ENCODE data around the gene RCBTB2.

RCBTB2 gene

GRCh38 chr13:48570216-48570828 lies 37.4 kb upstream of the RCBTB2 start:
- no peak overlapping the region for H3K4me3 ChIP-seq (ENCODE audit: low read depth, low read length)
- DNase-seq (ENCODE audit: low read depth) = peak; percentile 43
- no peak for TF ChIP-seq CTCF (IDR thresholded peaks at IDR 0.05; ENCODE audit: insufficient read depth, low read depth, low read length, missing control alignments)

- no peak overlapping the region for H3K4me3 ChIP-seq (ENCODE audit: low read depth, low read length)
- no peak for TF ChIP-seq CTCF (IDR thresholded peaks at IDR 0.05; ENCODE audit: insufficient read depth, low read depth, low read length, missing control alignments)
- no peak for DNase-seq (ENCODE audit: low read depth)
These were observed 36.3 kb upstream of the RCBTB2 start for GRCh38 chr13:48569104-48569666.

GRCh38 chr13:48568370-48569103 lies 35.7 kb upstream of the RCBTB2 start:
- no peak for DNase-seq (ENCODE audit: low read depth)
- H3K4me3 ChIP-seq (ENCODE audit: low read depth, low read length) = no peak overlapping the region
- no peak for TF ChIP-seq CTCF (IDR thresholded peaks at IDR 0.05; ENCODE audit: insufficient read depth, low read depth, low read length, missing control alignments)

- no peak overlapping the region for H3K4me3 ChIP-seq (ENCODE audit: low read depth, low read length)
- TF ChIP-seq CTCF (IDR thresholded peaks at IDR 0.05; ENCODE audit: insufficient read depth, low read depth, low read length, missing control alignments) = no peak
- no peak for DNase-seq (ENCODE audit: low read depth)
These were observed 34.9 kb upstream of the RCBTB2 start for GRCh38 chr13:48567515-48568369.

- no peak for DNase-seq (ENCODE audit: low read depth)
- TF ChIP-seq CTCF (IDR thresholded peaks at IDR 0.05; ENCODE audit: insufficient read depth, low read depth, low read length, missing control alignments) = no peak
- no peak overlapping the region for H3K4me3 ChIP-seq (ENCODE audit: low read depth, low read length)
These were observed 31.2 kb upstream of the RCBTB2 start for GRCh38 chr13:48564056-48564455.

GRCh38 chr13:48563626-48564025 lies 30.7 kb upstream of the RCBTB2 start:
- H3K4me3 ChIP-seq (ENCODE audit: low read depth, low read length) = no peak overlapping the region
- TF ChIP-seq CTCF (IDR thresholded peaks at IDR 0.05; ENCODE audit: insufficient read depth, low read depth, low read length, missing control alignments) = no peak
- DNase-seq (ENCODE audit: low read depth) = no peak
